NCI-H2227 (cell line): Measurements from ENCODE around the gene PSMG4.

Experiments used
- DNase-seq: peaks from one replicate; lab custom pipeline; 2025; ENCODE audit not compliant: unreplicated experiment; lab: John Stamatoyannopoulos, UW

The PSMG4 gene

DNA sequence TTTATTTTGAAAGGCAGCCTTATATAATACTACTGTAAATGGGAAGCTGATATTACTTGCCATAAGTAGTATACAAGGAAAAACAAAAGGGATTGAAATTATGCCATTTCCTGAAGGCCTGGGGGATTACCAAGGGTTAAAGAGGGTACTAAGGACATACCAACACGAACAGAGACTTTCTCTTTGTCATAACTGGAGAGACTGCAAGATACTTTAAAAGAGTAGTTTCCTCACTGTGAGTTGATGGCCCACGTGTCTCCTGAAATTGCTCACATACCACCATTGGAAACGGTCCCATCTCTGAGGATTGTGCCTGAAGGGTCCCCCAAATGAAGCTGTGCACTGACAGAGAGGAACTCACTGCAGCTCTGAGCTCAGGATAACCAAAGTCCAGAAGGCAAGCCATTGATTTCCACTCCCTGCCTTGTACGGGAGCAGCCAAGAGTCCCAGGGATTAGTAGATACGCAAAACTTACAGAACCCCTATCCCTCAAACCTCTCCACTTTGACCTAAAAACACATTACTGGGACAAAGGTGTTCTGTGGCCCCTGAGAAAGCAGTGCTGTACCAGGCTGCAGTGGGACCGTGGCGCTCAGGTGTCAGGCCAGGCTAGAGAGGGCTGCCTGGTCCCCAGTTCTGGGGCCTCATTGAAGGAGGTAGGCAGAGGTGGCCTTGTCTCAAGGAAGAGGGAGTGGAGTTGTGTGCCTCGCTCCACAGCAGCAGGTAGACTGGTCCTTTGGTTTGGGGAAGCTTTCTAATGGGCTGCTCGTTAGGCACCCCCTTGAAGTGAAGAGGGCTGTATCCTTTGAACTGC is 15.2 kb downstream of the PSMG4 start:
- DNase-seq: no peak

GRCh38 chr6:3276174-3277167 is 17.7 kb downstream of the PSMG4 start:
- DNase-seq: no peak

DNA sequence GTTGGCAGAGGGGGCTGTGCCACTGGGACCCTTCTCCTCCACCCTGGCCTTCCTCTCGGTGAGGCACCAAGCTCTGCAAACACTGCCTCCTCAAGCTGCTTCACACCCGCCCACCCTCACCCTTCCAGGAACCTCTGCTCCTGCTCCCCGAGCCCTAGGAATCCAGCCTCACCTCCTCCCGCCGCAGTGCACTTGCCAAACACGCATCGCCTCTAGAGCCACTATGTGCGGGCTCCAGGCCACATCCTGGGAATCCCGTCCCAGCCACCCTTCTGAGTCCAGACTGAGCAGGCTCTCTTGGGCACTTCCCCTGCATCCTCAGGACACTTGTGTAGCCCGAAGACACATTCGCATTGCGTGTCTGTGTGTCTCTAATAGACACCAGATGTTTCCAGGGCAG is 18.5 kb downstream of the PSMG4 start:
- no peak for DNase-seq

GRCh38 chr6:3277851-3278416 is 19.2 kb downstream of the PSMG4 start:
- DNase-seq: no peak

DNA sequence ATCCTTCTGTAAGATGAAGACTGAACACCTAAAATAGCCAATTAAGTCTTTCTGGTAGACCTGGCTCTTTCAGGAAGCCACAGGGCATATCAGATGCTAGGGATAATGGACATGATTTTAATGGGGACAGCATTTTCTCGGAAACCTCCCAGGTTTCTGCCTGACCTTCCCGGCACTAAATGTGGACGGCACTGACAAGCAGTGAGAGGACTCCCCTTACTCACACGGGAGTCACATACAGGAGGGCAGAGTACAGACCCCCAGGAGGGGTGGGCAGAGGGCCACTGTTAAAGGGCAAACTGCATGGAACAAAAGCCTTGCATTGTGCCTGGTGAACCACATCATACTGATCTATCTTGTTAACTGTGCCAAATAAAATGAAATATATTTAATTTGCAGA is 19.9 kb downstream of the PSMG4 start:
- no peak for DNase-seq

GRCh38 chr6:3280091-3280490 is 21.3 kb downstream of the PSMG4 start:
- DNase-seq: no peak

GRCh38 chr6:3280866-3281465 is 22.2 kb downstream of the PSMG4 start:
- DNase-seq: no peak

- no peak for DNase-seq
Measured at GRCh38 chr6:3281631-3282475, 23.1 kb downstream of the PSMG4 start.

- no peak for DNase-seq
Measured at GRCh38 chr6:3282476-3283236, 23.9 kb downstream of the PSMG4 start.

- DNase-seq: no peak
Measured at GRCh38 chr6:3283241-3283640, 24.5 kb downstream of the PSMG4 start.

DNA sequence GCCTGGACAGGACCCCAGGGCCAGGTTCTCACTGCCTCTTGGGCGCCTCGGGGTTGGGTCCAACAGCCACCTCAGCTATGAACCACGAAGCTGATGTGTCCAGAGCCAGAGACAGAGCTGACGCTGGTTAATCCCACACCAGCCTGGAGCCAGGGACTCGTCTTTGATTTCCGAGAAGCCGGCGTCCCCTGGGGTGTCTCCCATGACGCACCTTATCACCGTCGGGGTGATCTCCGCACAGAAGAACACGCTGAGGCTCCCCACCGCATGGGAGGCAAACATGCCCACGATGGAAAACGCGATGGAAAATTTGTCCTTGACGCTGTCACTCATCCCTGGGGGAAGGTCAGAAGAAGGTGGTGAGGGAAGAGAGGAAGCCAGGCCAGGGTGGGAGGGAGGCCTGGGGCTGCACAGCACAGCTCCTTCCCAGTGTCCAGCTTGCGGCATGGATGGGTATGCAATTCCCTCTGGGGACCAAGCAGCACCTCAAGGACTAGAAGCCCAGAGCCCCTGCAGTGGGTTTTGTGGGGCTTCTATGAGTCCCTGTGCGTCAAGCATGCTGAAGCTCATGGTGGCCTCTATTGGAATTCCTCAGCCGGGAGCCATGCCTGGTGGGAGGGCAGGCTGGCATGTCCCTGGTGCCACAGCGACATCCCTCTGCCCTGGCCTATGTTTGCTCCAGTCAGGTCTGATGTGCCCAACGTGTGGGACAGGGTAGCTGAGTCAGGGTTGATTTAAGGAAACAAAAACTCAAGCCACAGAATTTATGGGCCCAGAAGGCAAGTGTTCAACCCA is 25.1 kb downstream of the PSMG4 start:
- DNase-seq: no peak

DNA sequence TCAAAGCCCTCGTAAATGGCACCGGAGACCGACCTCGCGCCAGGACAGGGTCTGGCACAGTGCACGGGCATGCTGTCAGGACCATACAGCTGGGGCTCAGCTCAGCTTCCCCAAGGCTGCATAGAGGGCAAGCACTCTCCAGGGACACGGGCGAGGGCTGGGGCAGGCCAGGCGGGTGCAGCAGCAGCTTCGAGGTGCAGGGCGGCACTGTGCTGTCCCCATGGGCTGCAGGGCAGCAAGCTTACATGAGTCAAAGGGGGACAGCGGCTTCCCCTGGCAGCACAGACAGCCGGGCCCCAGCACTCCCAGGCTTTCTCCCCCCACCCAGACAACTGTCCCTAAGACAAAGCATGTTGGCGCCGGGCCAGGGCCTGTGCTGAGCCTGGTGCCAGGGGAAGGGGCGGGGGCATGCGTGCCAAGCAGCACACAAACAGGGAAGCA is 25.7 kb downstream of the PSMG4 start:
- DNase-seq: no peak

DNA sequence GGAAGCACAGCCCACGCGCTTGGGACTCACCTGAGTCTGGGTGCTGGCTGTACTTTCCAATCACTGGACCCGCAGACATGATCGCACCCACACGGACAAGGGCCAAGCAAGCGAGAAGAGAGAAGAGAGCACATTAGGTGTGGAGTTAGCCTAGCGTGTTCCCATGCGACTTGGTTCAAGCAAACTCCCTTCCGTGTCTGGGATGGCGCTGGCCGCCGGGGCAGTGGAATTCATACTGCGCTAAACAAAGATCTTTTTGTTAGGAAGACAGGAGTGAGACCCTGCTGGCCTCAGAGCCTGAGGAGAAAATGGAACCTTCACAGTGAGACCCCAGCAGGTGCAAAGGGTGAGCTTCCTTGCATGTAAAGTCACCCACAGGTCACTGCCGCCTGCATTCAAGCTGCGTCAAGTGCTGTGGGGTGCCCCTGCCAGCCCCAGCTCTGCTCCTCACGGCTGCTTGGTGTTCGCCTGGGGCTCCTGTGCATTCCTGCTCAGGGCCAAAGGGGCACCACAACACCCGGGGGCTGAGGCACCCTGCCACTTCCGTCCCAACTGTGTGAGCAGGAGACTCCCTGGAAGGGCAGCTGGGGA is 26.4 kb downstream of the PSMG4 start:
- DNase-seq: no peak

- no peak for DNase-seq
Measured at GRCh38 chr6:3285732-3286131, 27.0 kb downstream of the PSMG4 start.

GRCh38 chr6:3286641-3287171 is 28.0 kb downstream of the PSMG4 start:
- DNase-seq: no peak

DNA sequence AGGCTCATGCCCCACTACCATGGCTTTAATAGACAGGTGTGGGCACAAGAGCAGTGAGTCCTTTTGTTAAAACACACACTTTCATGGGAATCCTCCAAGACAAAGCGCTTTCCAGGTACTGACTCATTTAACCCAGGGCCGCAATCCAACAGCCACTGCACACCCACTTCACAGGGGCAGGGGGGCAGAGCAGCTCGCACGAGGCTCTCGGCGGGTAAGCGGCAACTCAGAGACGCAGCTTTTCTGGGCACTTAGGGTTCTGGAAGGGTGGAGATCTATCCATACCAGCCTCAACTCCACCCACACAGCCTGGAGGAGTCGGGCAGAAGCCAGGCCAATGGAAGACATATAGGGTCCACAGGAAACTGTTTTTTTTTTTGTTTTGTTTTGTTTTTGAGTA is 28.6 kb downstream of the PSMG4 start:
- DNase-seq: no peak

DNA sequence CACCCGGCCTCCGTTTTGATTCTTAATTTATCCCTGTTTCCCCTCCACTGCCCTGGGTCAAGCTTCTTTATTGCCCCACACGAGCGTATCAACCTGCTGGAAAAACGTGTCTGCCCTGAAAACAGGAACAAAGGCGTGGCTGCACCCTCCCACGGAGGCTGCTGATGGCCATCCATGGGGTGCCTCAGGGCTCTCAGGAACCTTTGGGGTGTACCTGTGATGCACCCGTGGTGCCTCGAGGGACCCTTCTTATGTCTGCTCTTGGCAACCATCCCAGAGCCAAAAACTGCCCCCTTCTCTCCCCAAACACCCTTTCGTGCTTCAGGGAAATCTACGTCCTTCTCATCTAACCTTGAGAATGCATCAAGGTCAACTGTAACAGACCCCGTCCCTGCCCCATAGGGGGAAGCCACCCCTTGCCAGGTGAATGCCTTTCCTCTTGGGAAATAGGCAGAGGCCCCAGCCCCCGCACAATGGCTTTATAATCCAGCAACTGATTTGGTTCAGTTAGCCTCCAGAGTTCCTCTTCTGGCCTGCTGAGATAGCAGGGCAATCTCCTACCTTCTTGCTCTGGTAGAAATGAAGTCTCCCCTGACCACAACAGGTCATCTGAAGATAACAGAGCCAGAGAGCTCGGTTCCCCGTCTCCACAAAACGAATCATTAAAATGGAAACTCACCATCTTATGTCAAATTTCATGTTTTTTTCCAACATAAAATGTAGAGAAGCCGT is 29.4 kb downstream of the PSMG4 start:
- DNase-seq: no peak
